H9 (cell line): ENCODE measurements around the gene SLC4A2. TPM values are rescaled to one million over a fixed set of nuclear protein-coding genes. Genes with fewer than 3 reads are reported as not detected.

ENCODE experiments used
- DNase-seq: peaks from one replicate; pipeline ENCODE4 v3.0.0-alpha.2; 2017
- H2AFZ ChIP-seq: one replicate; pipeline ENCODE4 v1.6.1; 2013; ENCODE audit warnings: mild to moderate bottlenecking, low read length, control low read depth, moderate library complexity
- H2AK5ac ChIP-seq: 2 replicates; pipeline ENCODE4 v1.6.1; 2013; ENCODE audit warnings: low read length, control low read depth, mixed read lengths; ENCODE audit not compliant: insufficient read length
- H2BK120ac ChIP-seq: one replicate; pipeline ENCODE4 v1.6.1; 2013; ENCODE audit warnings: low read depth, mild to moderate bottlenecking, low read length, control low read depth, inconsistent platforms; ENCODE audit not compliant: poor library complexity, severe bottlenecking
- H2BK12ac ChIP-seq: 2 replicates; pipeline ENCODE4 v1.6.1; 2013; ENCODE audit warnings: low read length, control low read depth, mixed read lengths, low read depth; ENCODE audit not compliant: insufficient read length
- H2BK15ac ChIP-seq: 2 replicates; pipeline ENCODE4 v1.6.1; 2013; ENCODE audit warnings: low read depth, low read length, control low read depth
- H2BK20ac ChIP-seq: one replicate; pipeline ENCODE4 v1.6.1; 2013; ENCODE audit warnings: low read depth, mild to moderate bottlenecking, low read length, control low read depth, inconsistent platforms; ENCODE audit not compliant: poor library complexity, severe bottlenecking
- H2BK5ac ChIP-seq: 2 replicates; pipeline ENCODE4 v1.6.1; 2013; ENCODE audit warnings: low read length, control low read depth, mixed read lengths; ENCODE audit not compliant: insufficient read length
- H3K14ac ChIP-seq: 2 replicates; pipeline ENCODE4 v1.6.1; 2013; ENCODE audit warnings: low read length, control low read depth; ENCODE audit not compliant: insufficient read depth
- H3K18ac ChIP-seq: 2 replicates; pipeline ENCODE4 v1.6.1; 2013; ENCODE audit warnings: low read depth, mild to moderate bottlenecking, mixed read lengths, low read length, control low read depth; ENCODE audit not compliant: insufficient read length
- H3K23ac ChIP-seq: 2 replicates; pipeline ENCODE4 v1.6.1; 2013; ENCODE audit warnings: low read length, control low read depth, mixed read lengths, low read depth; ENCODE audit not compliant: insufficient read length
- H3K23me2 ChIP-seq: 2 replicates; pipeline ENCODE4 v1.6.1; 2013; ENCODE audit warnings: low read depth, mild to moderate bottlenecking, mixed read lengths, low read length, control low read depth; ENCODE audit not compliant: insufficient read length, poor library complexity, severe bottlenecking
- H3K27ac ChIP-seq: 2 replicates; pipeline ENCODE4 v1.5.1; 2013; ENCODE audit warnings: low read length, control low read depth, mixed read lengths, low read depth; ENCODE audit not compliant: insufficient read length
- H3K27me3 ChIP-seq: 2 replicates; pipeline ENCODE4 v1.6.1; 2013; ENCODE audit warnings: low read length, control low read depth, inconsistent platforms; ENCODE audit not compliant: insufficient read depth
- H3K4ac ChIP-seq: 2 replicates; pipeline ENCODE4 v1.6.1; 2013; ENCODE audit warnings: low read depth, mild to moderate bottlenecking, control low read depth, inconsistent platforms, low read length, moderate library complexity
- H3K4me1 ChIP-seq: 2 replicates; pipeline ENCODE4 v1.6.1; 2013; ENCODE audit warnings: low read length, control low read depth, inconsistent platforms; ENCODE audit not compliant: insufficient read depth
- H3K4me2 ChIP-seq: 2 replicates; pipeline ENCODE4 v1.6.1; 2013; ENCODE audit warnings: low read length, control low read depth, mixed read lengths; ENCODE audit not compliant: insufficient read length, insufficient read depth
- H3K56ac ChIP-seq: 2 replicates; pipeline ENCODE4 v1.6.1; 2013; ENCODE audit warnings: low read depth, mild to moderate bottlenecking, mixed read lengths, low read length, control low read depth; ENCODE audit not compliant: insufficient read length
- H3K79me1 ChIP-seq: 2 replicates; pipeline ENCODE4 v1.6.1; 2013; ENCODE audit warnings: low read depth, mild to moderate bottlenecking, moderate library complexity, low read length, control low read depth, inconsistent platforms; ENCODE audit not compliant: insufficient read depth, poor library complexity, severe bottlenecking
- H3K79me2 ChIP-seq: 2 replicates; pipeline ENCODE4 v1.6.1; 2013; ENCODE audit warnings: low read length, control low read depth, inconsistent platforms; ENCODE audit not compliant: insufficient read depth
- H3K9ac ChIP-seq: 2 replicates; pipeline ENCODE4 v1.6.1; 2013; ENCODE audit warnings: low read length, control low read depth, mixed read lengths; ENCODE audit not compliant: insufficient read length; ENCODE audit errors: extremely low read depth
- H3K9me3 ChIP-seq: one replicate; pipeline ENCODE4 v1.6.1; 2013; ENCODE audit warnings: low read depth, low read length, inconsistent platforms; ENCODE audit not compliant: control insufficient read depth
- H3T11ph ChIP-seq: one replicate; pipeline ENCODE4 v1.6.1; 2013; ENCODE audit warnings: mild to moderate bottlenecking, low read length, control low read depth, inconsistent platforms
- H4K20me1 ChIP-seq: one replicate; pipeline ENCODE4 v1.6.1; 2013; ENCODE audit not compliant: control insufficient read depth, insufficient read length, insufficient read depth
- H4K5ac ChIP-seq: 2 replicates; pipeline ENCODE4 v1.6.1; 2013; ENCODE audit warnings: low read depth, mild to moderate bottlenecking, mixed read lengths, low read length, control low read depth; ENCODE audit not compliant: insufficient read length
- H4K8ac ChIP-seq: replicated peaks from 2 replicates; pipeline ENCODE4 v1.6.1; 2013; ENCODE audit warnings: low read length, control low read depth, mixed read lengths, low read depth; ENCODE audit not compliant: insufficient read length
- H4K91ac ChIP-seq: 2 replicates; pipeline ENCODE4 v1.6.1; 2013; ENCODE audit warnings: low read depth, mild to moderate bottlenecking, moderate library complexity, mixed read lengths, low read length, control low read depth; ENCODE audit not compliant: insufficient read length
- H3K27ac Mint-ChIP-seq, 3 experiments: 2 replicates in 2 of 3; 3 replicates in 1 of 3; pipeline ENCODE4 v1.8.0; 2020 to 2021; ENCODE audit warnings: mixed read lengths in 3 of 3, mild to moderate bottlenecking in 1 of 3, moderate library complexity in 1 of 3
- H3K27me3 Mint-ChIP-seq: 2 replicates; pipeline ENCODE4 v1.8.0; 2021; ENCODE audit warnings: low read depth, mild to moderate bottlenecking, moderate library complexity, mixed read lengths
- H3K36me3 Mint-ChIP-seq, 3 experiments: 2 replicates in 2 of 3; 3 replicates in 1 of 3; pipeline ENCODE4 v1.8.0; 2020 to 2021; ENCODE audit warnings: low read depth in 3 of 3, mixed read lengths in 3 of 3; ENCODE audit not compliant: insufficient read depth in 1 of 3
- H3K4me1 Mint-ChIP-seq, 2 experiments: 2 replicates each; pipeline ENCODE4 v1.8.0; 2020; ENCODE audit warnings: mixed read lengths in 2 of 2
- H3K4me3 Mint-ChIP-seq, 2 experiments: 2 replicates in 1 of 2; 3 replicates in 1 of 2; pipeline ENCODE4 v1.8.0; 2020 to 2021; ENCODE audit warnings: mild to moderate bottlenecking in 2 of 2, mixed read lengths in 2 of 2, moderate library complexity in 1 of 2
- H3K9me3 Mint-ChIP-seq, 2 experiments: 2 replicates in 1 of 2; 3 replicates in 1 of 2; pipeline ENCODE4 v1.8.0; 2020; ENCODE audit warnings: mild to moderate bottlenecking in 2 of 2, mixed read lengths in 2 of 2, moderate library complexity in 1 of 2
- CTCF ChIP-seq: fragments of 200-600 bp; sonication (generic); conservative IDR thresholded peaks from 3 replicates; pipeline ENCODE4 v1.8.0; 2021; ENCODE audit warnings: antibody characterized with exemption, mild to moderate bottlenecking
- WGBS: extraction: QIAGEN DNeasy Blood & Tissue Kit; methylation state at CpG from one replicate; pipeline ENCODE4 v1.1.7; 2013; ENCODE audit warnings: missing lambda C conversion rate, low lambda C conversion rate, mixed read lengths; ENCODE audit not compliant: insufficient read length; ENCODE audit errors: extremely low coverage; 5-methylcytosine and 5-hydroxymethylcytosine counted together
- total RNA-seq: library from RNA; stranded (reverse); gene quantifications from 2 replicates; pipeline ENCODE4 v1.2.1, GENCODE V29; 2021

SLC4A2 gene
- total RNA-seq, 1 experiment from 2014 or later = 136 TPM

GRCh38 chr7:151117565-151117964, 58.2 kb downstream of the SLC4A2 start:
- H3K27me3 ChIP-seq = no peaks in the 10 kb centered on the region
- H3K18ac ChIP-seq = no peak overlapping the region
- H3K79me1 ChIP-seq = peaks cover 3% of the 10 kb centered on the region
- no peak overlapping the region for H3K56ac ChIP-seq
- H2BK5ac ChIP-seq = no peak overlapping the region
- no peak for DNase-seq
- Mint-ChIP-seq H3K4me1 (peaks cover 19 to 21% of the 10 kb centered on the region in 2 experiments), H3K27me3 (peaks cover 6% of the 10 kb centered on the region), H3K4me3 (no peak overlapping the region), H3K27ac (no peak overlapping the region), H3K9me3 (no peaks in the 10 kb centered on the region), H3K36me3 (peaks cover 24 to 40% (median 32%) of the 10 kb centered on the region in 3 experiments)
- peaks cover 7% of the 10 kb centered on the region; the same call in 1 of the 2 replicates for H3K4me1 ChIP-seq
- H3K23me2 ChIP-seq = no peaks in the 10 kb centered on the region
- no peak overlapping the region for H2BK20ac ChIP-seq
- H2BK12ac ChIP-seq = no peak overlapping the region
- no peak overlapping the region for H3K27ac ChIP-seq
- no peak overlapping the region for H4K91ac ChIP-seq
- no peak overlapping the region for H4K5ac ChIP-seq
- no peak overlapping the region for H3K23ac ChIP-seq
- peaks cover 4% of the 10 kb centered on the region for H4K20me1 ChIP-seq
- H3T11ph ChIP-seq = no peak overlapping the region
- no peak overlapping the region for H2BK15ac ChIP-seq
- H2BK120ac ChIP-seq = no peak overlapping the region
- no peak overlapping the region for H2AFZ ChIP-seq
- no CpG with 5 or more reads among the region's 12 CpGs for WGBS
- no peak overlapping the region for H3K14ac ChIP-seq
- peaks cover 3% of the 10 kb centered on the region; the same call in 1 of the 2 replicates for H3K79me2 ChIP-seq
- H3K4ac ChIP-seq = no peak overlapping the region
- no peak overlapping the region for H4K8ac ChIP-seq
- no peak for TF ChIP-seq CTCF
- no peaks in the 10 kb centered on the region for H3K9me3 ChIP-seq
- H3K9ac ChIP-seq = no peak overlapping the region
- no peak overlapping the region for H3K4me2 ChIP-seq
- H2AK5ac ChIP-seq = no peak overlapping the region
